ENCODE measurements around the gene BTF3. TPM values are rescaled to one million over a fixed set of nuclear protein-coding genes. Genes with fewer than 3 reads are reported as not detected.

Gene BTF3
- total and polyA plus RNA-seq, 2 of the 8 experiments (the other 6 are each of a cell fraction or from before 2014, with no cell fraction given): 396 to 754 TPM

DNA sequence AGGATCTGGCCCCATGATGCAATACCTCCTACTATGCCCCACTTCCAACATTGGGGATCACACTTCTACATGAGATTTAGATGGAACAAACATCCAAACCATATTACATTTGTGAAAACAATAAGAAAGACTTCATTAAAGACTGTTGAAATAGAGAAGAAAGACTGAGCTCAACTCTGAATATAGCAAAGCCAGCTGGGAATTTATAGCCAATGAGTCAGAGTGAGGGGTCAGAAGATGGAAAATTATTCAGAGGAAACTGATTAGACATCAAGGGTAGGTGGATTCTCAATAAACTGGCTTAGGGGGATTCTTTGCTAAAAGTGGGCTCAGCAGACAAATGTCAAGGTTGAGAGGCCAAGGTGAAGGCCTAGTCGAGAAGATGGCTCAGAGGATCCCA lies 25.6 kb downstream of the BTF3 start:
- ChIA-PET POLR2A (ENCODE audit: partially characterized antibody) (interaction anchor here (1.2 kb wide), 1 partner anchor 13 kb away, joined by 3 read pairs; no protein-coding TSS in a partner anchor), CTCF (ENCODE audit: partially characterized antibody) (interaction anchor here (0.9 to 1.5 kb wide), 3 partner anchors 13 to 25 kb away, joined by 3 to 4 read pairs (median 3); no protein-coding TSS in a partner anchor)
- no peak for TF ChIP-seq ASH2L (IDR thresholded peaks at IDR 0.05; ENCODE audit: low read length)

More for the DNA sequence above, 25.6 kb downstream of the BTF3 start:
- no peak overlapping the region for H3K4me2 ChIP-seq (ENCODE audit: insufficient read depth in 1 of 2, low read depth in 2 of 2, low read length in 2 of 2)
- no peak overlapping the region for H2BK15ac ChIP-seq (ENCODE audit: low read length)
- H4K91ac ChIP-seq (replicated peaks; ENCODE audit: insufficient read length, low read length): no peak overlapping the region
- no peak overlapping the region for H3K4ac ChIP-seq (replicated peaks; ENCODE audit: insufficient read length, low read depth, low read length)
- H3K79me2 ChIP-seq (ENCODE audit: control insufficient read depth in 1 of 2, insufficient read depth in 2 of 2, low read length in 2 of 2): no peaks in the 10 kb centered on the region
- H3K18ac ChIP-seq (ENCODE audit: extremely low read depth, low read length): no peak overlapping the region
- H4K8ac ChIP-seq (ENCODE audit: extremely low read depth, insufficient read depth, low read length): no peak overlapping the region
- H3K23me2 ChIP-seq (ENCODE audit: low read depth, low read length): no peaks in the 10 kb centered on the region
- no peaks in the 10 kb centered on the region for H3K79me1 ChIP-seq (ENCODE audit: low read depth, low read length)
- no peak overlapping the region for H3K9ac ChIP-seq (replicated peaks in 1 of 4; ENCODE audit: extremely low read depth in 1 of 4, low read depth in 3 of 4, low read length in 3 of 4)
- H3K27me3 ChIP-seq (replicated peaks in 1 of 4; ENCODE audit: control insufficient read depth in 3 of 4, extremely low read depth in 1 of 4, insufficient read depth in 3 of 4, low read length in 3 of 4): no peaks in the 10 kb centered on the region
- no peak overlapping the region for H4K5ac ChIP-seq (ENCODE audit: insufficient read length, low read depth, low read length)
- no peak for DNase-seq (ENCODE audit: low read depth in 1 of 2, low spot score in 2 of 2)
- H3K14ac ChIP-seq (ENCODE audit: insufficient read length): no peak overlapping the region
- no peak for FAIRE-seq
- H2AK5ac ChIP-seq (ENCODE audit: low read depth, low read length): no peak overlapping the region
- no peaks in the 10 kb centered on the region for H4K20me1 ChIP-seq (replicated peaks in 1 of 2; ENCODE audit: control insufficient read depth in 1 of 2, insufficient read depth in 2 of 2, low read length in 2 of 2)
- H3K9me3 ChIP-seq (ENCODE audit: insufficient read depth in 2 of 2, low read depth in 1 of 2, low read length in 1 of 2): no peaks in the 10 kb centered on the region
- H3K4me1 ChIP-seq (replicated peaks in 1 of 4; ENCODE audit: control insufficient read depth in 3 of 4, insufficient read depth in 4 of 4, low read length in 3 of 4): 0 out of 7 replicates have a peak, but pooled peaks cover 0 to 4% (median 0%) of the 10 kb centered on the region in 4 experiments
- H2AFZ ChIP-seq (ENCODE audit: low read length): no peak overlapping the region
- no peak overlapping the region for H2BK120ac ChIP-seq (replicated peaks; ENCODE audit: low read depth, low read length)
- no peak overlapping the region for H2BK12ac ChIP-seq (ENCODE audit: low read depth, low read length)
- H3K36me3 ChIP-seq (ENCODE audit: control insufficient read depth in 2 of 4, insufficient read depth in 4 of 4, low read length in 3 of 4): no peaks in the 10 kb centered on the region
- H3K27ac ChIP-seq (ENCODE audit: low read depth, low read length): no peak overlapping the region
- H3K4me3 ChIP-seq (ENCODE audit: extremely low read depth in 1 of 4, insufficient read depth in 2 of 4, low read depth in 3 of 4, low read length in 4 of 4): no peak overlapping the region
- no peak overlapping the region for H2BK20ac ChIP-seq (ENCODE audit: low read length)
- WGBS, 2 experiments (ENCODE audit: extremely low coverage in 1 of 2, insufficient coverage in 1 of 2, insufficient read length in 1 of 2, insufficient replicate concordance in 2 of 2, low coverage in 1 of 2, low lambda C conversion rate in 2 of 2, missing lambda C conversion rate in 1 of 2): 100% methylated on average over 1 of the region's 1 CpG; no CpG with 5 or more reads in 1 of the 2 experiments
- no peak overlapping the region for H3K23ac ChIP-seq (ENCODE audit: insufficient read length)
- no peak overlapping the region for H3K56ac ChIP-seq (replicated peaks; ENCODE audit: insufficient read length, low read depth, low read length)
- H2BK5ac ChIP-seq (ENCODE audit: low read depth, low read length): no peak overlapping the region
